GM08714 (cell line): ENCODE measurements around the gene ZFP3.
"Not testable (repeated sequence)": the region's sequence is repeated elsewhere in the genome, so short reads cannot be mapped to it uniquely, and the experiment has no call there.

ENCODE experiments used
- H3K4me3 ChIP-seq: fragments of 200-500 bp; sonication (Bioruptor generic); 2 replicates; pipeline ENCODE4 v1.5.1; 2014; ENCODE audit warnings: mild to moderate bottlenecking, low read length, inconsistent platforms
- ZNF274 ChIP-seq: IDR thresholded peaks from 2 replicates; pipeline ENCODE4 v1.6.1; 2012; ENCODE audit warnings: mild to moderate bottlenecking, low read depth, low read length

Gene ZFP3

GRCh38 chr17:5126719-5127488, 48.6 kb downstream of the ZFP3 start:
- H3K4me3 ChIP-seq: no peak overlapping the region
- TF ChIP-seq ZNF274: no peak

GRCh38 chr17:5127910-5128309, 49.6 kb downstream of the ZFP3 start:
- H3K4me3 ChIP-seq: no peak overlapping the region
- TF ChIP-seq ZNF274: no peak

- H3K4me3 ChIP-seq: not testable (repeated sequence)
Measured at GRCh38 chr17:5128387-5128786, 50.1 kb downstream of the ZFP3 start.

- no peak overlapping the region for H3K4me3 ChIP-seq
- TF ChIP-seq ZNF274: no peak
Measured at GRCh38 chr17:5128905-5129535, 50.8 kb downstream of the ZFP3 start.

- not testable (repeated sequence) for H3K4me3 ChIP-seq
Measured at GRCh38 chr17:5129770-5130169, 51.5 kb downstream of the ZFP3 start.

- H3K4me3 ChIP-seq: not testable (repeated sequence)
Measured at GRCh38 chr17:5130261-5130660, 52.0 kb downstream of the ZFP3 start.

- not testable (repeated sequence) for H3K4me3 ChIP-seq
Measured at GRCh38 chr17:5130687-5131086, 52.4 kb downstream of the ZFP3 start.

GRCh38 chr17:5131146-5131715, 53.0 kb downstream of the ZFP3 start:
- TF ChIP-seq ZNF274: no peak
- no peak overlapping the region for H3K4me3 ChIP-seq

GRCh38 chr17:5131799-5132502, 53.7 kb downstream of the ZFP3 start:
- not testable (repeated sequence) for H3K4me3 ChIP-seq

GRCh38 chr17:5132503-5133225, 54.4 kb downstream of the ZFP3 start:
- H3K4me3 ChIP-seq: not testable (repeated sequence)

- TF ChIP-seq ZNF274: no peak
- no peak overlapping the region for H3K4me3 ChIP-seq
Measured at GRCh38 chr17:5133311-5133710, 55.0 kb downstream of the ZFP3 start.

GRCh38 chr17:5133961-5134360, 55.7 kb downstream of the ZFP3 start:
- not testable (repeated sequence) for H3K4me3 ChIP-seq

GRCh38 chr17:5134571-5134970, 56.3 kb downstream of the ZFP3 start:
- H3K4me3 ChIP-seq: not testable (repeated sequence)

- H3K4me3 ChIP-seq: not testable (repeated sequence)
Measured at GRCh38 chr17:5135131-5135712, 57.0 kb downstream of the ZFP3 start.
